H9 (cell line): ENCODE measurements around the gene TNFRSF18. TPM values are rescaled to one million over a fixed set of nuclear protein-coding genes. Genes with fewer than 3 reads are reported as not detected.
A peak's percentile ranks its signal among the peaks of the same experiment; 100 is the strongest.

Experiments used
- DNase-seq: peaks from one replicate; pipeline ENCODE4 v3.0.0-alpha.2; 2017
- H2AFZ ChIP-seq: one replicate; pipeline ENCODE4 v1.6.1; 2013; ENCODE audit warnings: mild to moderate bottlenecking, low read length, control low read depth, moderate library complexity
- H2AK5ac ChIP-seq: 2 replicates; pipeline ENCODE4 v1.6.1; 2013; ENCODE audit warnings: low read length, control low read depth, mixed read lengths; ENCODE audit not compliant: insufficient read length
- H2BK120ac ChIP-seq: one replicate; pipeline ENCODE4 v1.6.1; 2013; ENCODE audit warnings: low read depth, mild to moderate bottlenecking, low read length, control low read depth, inconsistent platforms; ENCODE audit not compliant: poor library complexity, severe bottlenecking
- H2BK12ac ChIP-seq: 2 replicates; pipeline ENCODE4 v1.6.1; 2013; ENCODE audit warnings: low read length, control low read depth, mixed read lengths, low read depth; ENCODE audit not compliant: insufficient read length
- H2BK15ac ChIP-seq: 2 replicates; pipeline ENCODE4 v1.6.1; 2013; ENCODE audit warnings: low read depth, low read length, control low read depth
- H2BK20ac ChIP-seq: one replicate; pipeline ENCODE4 v1.6.1; 2013; ENCODE audit warnings: low read depth, mild to moderate bottlenecking, low read length, control low read depth, inconsistent platforms; ENCODE audit not compliant: poor library complexity, severe bottlenecking
- H2BK5ac ChIP-seq: 2 replicates; pipeline ENCODE4 v1.6.1; 2013; ENCODE audit warnings: low read length, control low read depth, mixed read lengths; ENCODE audit not compliant: insufficient read length
- H3K14ac ChIP-seq: 2 replicates; pipeline ENCODE4 v1.6.1; 2013; ENCODE audit warnings: low read length, control low read depth; ENCODE audit not compliant: insufficient read depth
- H3K18ac ChIP-seq: 2 replicates; pipeline ENCODE4 v1.6.1; 2013; ENCODE audit warnings: low read depth, mild to moderate bottlenecking, mixed read lengths, low read length, control low read depth; ENCODE audit not compliant: insufficient read length
- H3K23ac ChIP-seq: 2 replicates; pipeline ENCODE4 v1.6.1; 2013; ENCODE audit warnings: low read length, control low read depth, mixed read lengths, low read depth; ENCODE audit not compliant: insufficient read length
- H3K23me2 ChIP-seq: 2 replicates; pipeline ENCODE4 v1.6.1; 2013; ENCODE audit warnings: low read depth, mild to moderate bottlenecking, mixed read lengths, low read length, control low read depth; ENCODE audit not compliant: insufficient read length, poor library complexity, severe bottlenecking
- H3K27ac ChIP-seq: 2 replicates; pipeline ENCODE4 v1.5.1; 2013; ENCODE audit warnings: low read length, control low read depth, mixed read lengths, low read depth; ENCODE audit not compliant: insufficient read length
- H3K27me3 ChIP-seq: 2 replicates; pipeline ENCODE4 v1.6.1; 2013; ENCODE audit warnings: low read length, control low read depth, inconsistent platforms; ENCODE audit not compliant: insufficient read depth
- H3K4ac ChIP-seq: 2 replicates; pipeline ENCODE4 v1.6.1; 2013; ENCODE audit warnings: low read depth, mild to moderate bottlenecking, control low read depth, inconsistent platforms, low read length, moderate library complexity
- H3K4me1 ChIP-seq: 2 replicates; pipeline ENCODE4 v1.6.1; 2013; ENCODE audit warnings: low read length, control low read depth, inconsistent platforms; ENCODE audit not compliant: insufficient read depth
- H3K4me2 ChIP-seq: 2 replicates; pipeline ENCODE4 v1.6.1; 2013; ENCODE audit warnings: low read length, control low read depth, mixed read lengths; ENCODE audit not compliant: insufficient read length, insufficient read depth
- H3K56ac ChIP-seq: 2 replicates; pipeline ENCODE4 v1.6.1; 2013; ENCODE audit warnings: low read depth, mild to moderate bottlenecking, mixed read lengths, low read length, control low read depth; ENCODE audit not compliant: insufficient read length
- H3K79me1 ChIP-seq: 2 replicates; pipeline ENCODE4 v1.6.1; 2013; ENCODE audit warnings: low read depth, mild to moderate bottlenecking, moderate library complexity, low read length, control low read depth, inconsistent platforms; ENCODE audit not compliant: insufficient read depth, poor library complexity, severe bottlenecking
- H3K79me2 ChIP-seq: 2 replicates; pipeline ENCODE4 v1.6.1; 2013; ENCODE audit warnings: low read length, control low read depth, inconsistent platforms; ENCODE audit not compliant: insufficient read depth
- H3K9ac ChIP-seq: 2 replicates; pipeline ENCODE4 v1.6.1; 2013; ENCODE audit warnings: low read length, control low read depth, mixed read lengths; ENCODE audit not compliant: insufficient read length; ENCODE audit errors: extremely low read depth
- H3K9me3 ChIP-seq: one replicate; pipeline ENCODE4 v1.6.1; 2013; ENCODE audit warnings: low read depth, low read length, inconsistent platforms; ENCODE audit not compliant: control insufficient read depth
- H3T11ph ChIP-seq: one replicate; pipeline ENCODE4 v1.6.1; 2013; ENCODE audit warnings: mild to moderate bottlenecking, low read length, control low read depth, inconsistent platforms
- H4K20me1 ChIP-seq: one replicate; pipeline ENCODE4 v1.6.1; 2013; ENCODE audit not compliant: control insufficient read depth, insufficient read length, insufficient read depth
- H4K5ac ChIP-seq: 2 replicates; pipeline ENCODE4 v1.6.1; 2013; ENCODE audit warnings: low read depth, mild to moderate bottlenecking, mixed read lengths, low read length, control low read depth; ENCODE audit not compliant: insufficient read length
- H4K8ac ChIP-seq: replicated peaks from 2 replicates; pipeline ENCODE4 v1.6.1; 2013; ENCODE audit warnings: low read length, control low read depth, mixed read lengths, low read depth; ENCODE audit not compliant: insufficient read length
- H4K91ac ChIP-seq: 2 replicates; pipeline ENCODE4 v1.6.1; 2013; ENCODE audit warnings: low read depth, mild to moderate bottlenecking, moderate library complexity, mixed read lengths, low read length, control low read depth; ENCODE audit not compliant: insufficient read length
- H3K27ac Mint-ChIP-seq, 3 experiments: 2 replicates in 2 of 3; 3 replicates in 1 of 3; pipeline ENCODE4 v1.8.0; 2020 to 2021; ENCODE audit warnings: mixed read lengths in 3 of 3, mild to moderate bottlenecking in 1 of 3, moderate library complexity in 1 of 3
- H3K27me3 Mint-ChIP-seq: 2 replicates; pipeline ENCODE4 v1.8.0; 2021; ENCODE audit warnings: low read depth, mild to moderate bottlenecking, moderate library complexity, mixed read lengths
- H3K36me3 Mint-ChIP-seq, 3 experiments: 2 replicates in 2 of 3; 3 replicates in 1 of 3; pipeline ENCODE4 v1.8.0; 2020 to 2021; ENCODE audit warnings: low read depth in 3 of 3, mixed read lengths in 3 of 3; ENCODE audit not compliant: insufficient read depth in 1 of 3
- H3K4me1 Mint-ChIP-seq, 2 experiments: 2 replicates each; pipeline ENCODE4 v1.8.0; 2020; ENCODE audit warnings: mixed read lengths in 2 of 2
- H3K4me3 Mint-ChIP-seq, 2 experiments: 2 replicates in 1 of 2; 3 replicates in 1 of 2; pipeline ENCODE4 v1.8.0; 2020 to 2021; ENCODE audit warnings: mild to moderate bottlenecking in 2 of 2, mixed read lengths in 2 of 2, moderate library complexity in 1 of 2
- H3K9me3 Mint-ChIP-seq, 2 experiments: 2 replicates in 1 of 2; 3 replicates in 1 of 2; pipeline ENCODE4 v1.8.0; 2020; ENCODE audit warnings: mild to moderate bottlenecking in 2 of 2, mixed read lengths in 2 of 2, moderate library complexity in 1 of 2
- WGBS: extraction: QIAGEN DNeasy Blood & Tissue Kit; methylation state at CpG from one replicate; pipeline ENCODE4 v1.1.7; 2013; ENCODE audit warnings: missing lambda C conversion rate, low lambda C conversion rate, mixed read lengths; ENCODE audit not compliant: insufficient read length; ENCODE audit errors: extremely low coverage; 5-methylcytosine and 5-hydroxymethylcytosine counted together
- total RNA-seq: library from RNA; stranded (reverse); gene quantifications from 2 replicates; pipeline ENCODE4 v1.2.1, GENCODE V29; 2021
- TF ChIP-seq, protein P1 (sequence below): fragments of 200-600 bp; sonication (generic); conservative IDR thresholded peaks from 3 replicates; pipeline ENCODE4 v1.8.0; 2021; ENCODE audit warnings: antibody characterized with exemption, mild to moderate bottlenecking

The TNFRSF18 gene
- total RNA-seq, 1 experiment from 2014 or later, result 2.0 TPM

DNA sequence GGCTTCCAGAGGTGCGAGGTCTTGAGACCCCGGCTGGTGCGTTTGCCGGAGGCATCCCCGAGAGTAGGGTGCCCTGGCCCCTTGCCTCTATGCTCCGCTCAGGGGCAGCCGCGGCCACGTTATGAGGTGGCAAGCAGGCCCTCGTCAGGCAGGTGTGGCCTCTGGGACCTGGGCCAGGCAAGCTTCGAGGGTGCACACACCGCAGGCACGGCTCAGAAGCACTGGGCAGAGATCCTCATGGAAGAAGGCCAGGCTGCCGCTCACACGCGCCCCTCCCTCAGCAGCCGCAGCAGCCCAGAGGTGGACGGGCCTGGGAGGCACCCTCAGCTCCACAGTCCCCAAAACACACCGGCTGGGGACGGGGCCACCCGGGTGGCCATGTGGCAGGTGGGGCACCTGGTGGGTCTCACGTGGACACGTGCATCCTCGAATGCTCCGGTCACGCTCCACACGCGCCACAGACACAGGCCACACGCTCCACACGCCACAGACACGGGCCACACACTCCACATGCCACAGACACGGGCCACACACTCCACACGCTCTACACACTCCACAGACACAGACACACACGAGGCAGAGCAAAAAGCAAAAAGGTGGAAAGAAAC lies 18.9 kb upstream of the TNFRSF18 start:
- Histone ChIP-seq H2AFZ (no peak overlapping the region), H2BK20ac (no peak overlapping the region), H3K79me2 (peaks cover 2% of the 10 kb centered on the region; the same call in 1 of the 2 replicates), H4K5ac (no peak overlapping the region), H3K79me1 (peaks cover 2% of the 10 kb centered on the region), H3K23ac (no peak overlapping the region), H3K18ac (no peak overlapping the region), H3K9ac (no peak overlapping the region), H4K8ac (no peak overlapping the region), H2BK15ac (no peak overlapping the region), H2BK120ac (no peak overlapping the region), H3K27me3 (no peaks in the 10 kb centered on the region), H3K4me1 (no peaks in the 10 kb centered on the region), H3K4me2 (no peak overlapping the region), H2BK5ac (no peak overlapping the region), H3K23me2 (no peaks in the 10 kb centered on the region), H3K56ac (no peak overlapping the region), H3K4ac (no peak overlapping the region), H3K9me3 (no peaks in the 10 kb centered on the region), H2AK5ac (no peak overlapping the region), H4K91ac (no peak overlapping the region), H4K20me1 (no peaks in the 10 kb centered on the region), H2BK12ac (no peak overlapping the region), H3T11ph (no peak overlapping the region), H3K27ac (no peak overlapping the region), H3K14ac (no peak overlapping the region)
- no CpG with 5 or more reads among the region's 34 CpGs for whole genome bisulfite sequencing
- Mint-ChIP-seq H3K36me3 (peaks cover 30 to 68% (median 51%) of the 10 kb centered on the region in 3 experiments), H3K27me3 (no peaks in the 10 kb centered on the region), H3K4me3 (no peak overlapping the region), H3K4me1 (no peaks in the 10 kb centered on the region; a peak in 1 of 4 replicates), H3K27ac (peak overlapping the region in 1 of 3 experiments; percentile 5; a peak in 1 of 7 replicates), H3K9me3 (no peaks in the 10 kb centered on the region; a peak in 1 of 5 replicates)
- TF ChIP-seq, protein P1, sequence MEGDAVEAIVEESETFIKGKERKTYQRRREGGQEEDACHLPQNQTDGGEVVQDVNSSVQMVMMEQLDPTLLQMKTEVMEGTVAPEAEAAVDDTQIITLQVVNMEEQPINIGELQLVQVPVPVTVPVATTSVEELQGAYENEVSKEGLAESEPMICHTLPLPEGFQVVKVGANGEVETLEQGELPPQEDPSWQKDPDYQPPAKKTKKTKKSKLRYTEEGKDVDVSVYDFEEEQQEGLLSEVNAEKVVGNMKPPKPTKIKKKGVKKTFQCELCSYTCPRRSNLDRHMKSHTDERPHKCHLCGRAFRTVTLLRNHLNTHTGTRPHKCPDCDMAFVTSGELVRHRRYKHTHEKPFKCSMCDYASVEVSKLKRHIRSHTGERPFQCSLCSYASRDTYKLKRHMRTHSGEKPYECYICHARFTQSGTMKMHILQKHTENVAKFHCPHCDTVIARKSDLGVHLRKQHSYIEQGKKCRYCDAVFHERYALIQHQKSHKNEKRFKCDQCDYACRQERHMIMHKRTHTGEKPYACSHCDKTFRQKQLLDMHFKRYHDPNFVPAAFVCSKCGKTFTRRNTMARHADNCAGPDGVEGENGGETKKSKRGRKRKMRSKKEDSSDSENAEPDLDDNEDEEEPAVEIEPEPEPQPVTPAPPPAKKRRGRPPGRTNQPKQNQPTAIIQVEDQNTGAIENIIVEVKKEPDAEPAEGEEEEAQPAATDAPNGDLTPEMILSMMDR, result no peak
- no peak for DNase-seq
